HepG2 (cell line): ENCODE measurements around the gene GRB7. TPM values are rescaled to one million over a fixed set of nuclear protein-coding genes. Genes with fewer than 3 reads are reported as not detected.
A peak's percentile ranks its signal among the peaks of the same experiment; 100 is the strongest.

Experiments used
- FOXA3 ChIP-seq: IDR thresholded peaks from 2 replicates; pipeline ENCODE4 v1.6.1; 2016; ENCODE audit warnings: missing genetic modification reagents, missing compliant biosample characterization
- ISL2 ChIP-seq: sonication (generic); formaldehyde crosslinking; IDR thresholded peaks from 2 replicates; pipeline ENCODE4 v1.5.0; 2020; ENCODE audit warnings: missing genetic modification reagents
- JDP2 ChIP-seq: sonication (generic); formaldehyde crosslinking; IDR thresholded peaks from 2 replicates; pipeline ENCODE4 v1.8.1; 2022; ENCODE audit warnings: missing genetic modification reagents, borderline replicate concordance
- KAT7 ChIP-seq: IDR thresholded peaks from 2 replicates; pipeline ENCODE4 v1.6.1; 2018; ENCODE audit warnings: borderline replicate concordance, missing compliant biosample characterization
- KMT2A ChIP-seq: sonication (generic); formaldehyde crosslinking; IDR thresholded peaks from 2 replicates; pipeline ENCODE4 v1.4.0; 2020; ENCODE audit warnings: missing genetic modification reagents
- MATR3 ChIP-seq: sonication (generic); formaldehyde crosslinking; IDR thresholded peaks from 2 replicates; pipeline ENCODE4 v1.4.0; 2020; ENCODE audit warnings: missing genetic modification reagents
- MED1 ChIP-seq: sonication (generic); formaldehyde crosslinking; IDR thresholded peaks from 2 replicates; pipeline ENCODE4 v1.4.0; 2020; ENCODE audit warnings: missing genetic modification reagents
- SRSF4 ChIP-seq: fragments of 200-400 bp; formaldehyde crosslinking; IDR thresholded peaks from one replicate; pipeline ENCODE4 v1.6.1; 2018; ENCODE audit warnings: mild to moderate bottlenecking, low read depth, low read length, moderate library complexity; ENCODE audit not compliant: poor library complexity, severe bottlenecking
- TBX2 ChIP-seq: sonication (generic); formaldehyde crosslinking; IDR thresholded peaks from 2 replicates; pipeline ENCODE4 v1.5.0; 2020; ENCODE audit warnings: missing genetic modification reagents, mild to moderate bottlenecking, borderline replicate concordance
- TGIF2 ChIP-seq: IDR thresholded peaks from 2 replicates; pipeline ENCODE4 v1.6.1; 2016; ENCODE audit warnings: control low read depth, missing compliant biosample characterization
- YY1 ChIP-seq: IDR thresholded peaks from 2 replicates; pipeline ENCODE4 v1.6.1; 2011; ENCODE audit warnings: low read length, low read depth, moderate library complexity, mild to moderate bottlenecking; ENCODE audit not compliant: insufficient read depth, insufficient replicate concordance
- ZFP62 ChIP-seq: sonication (generic); formaldehyde crosslinking; IDR thresholded peaks from 2 replicates; pipeline ENCODE4 v1.4.0; 2020; ENCODE audit warnings: missing genetic modification reagents
- ZFYVE20 ChIP-seq: sonication (generic); formaldehyde crosslinking; IDR thresholded peaks from 2 replicates; pipeline ENCODE4 v1.8.0; 2023; ENCODE audit warnings: low read depth, mild to moderate bottlenecking, moderate library complexity, missing genetic modification reagents, borderline replicate concordance
- ZKSCAN1 ChIP-seq: fragments of 150-350 bp; IDR thresholded peaks from 2 replicates; pipeline ENCODE4 v1.6.1; 2014; ENCODE audit warnings: low read length
- ZNF451 ChIP-seq: sonication (generic); formaldehyde crosslinking; IDR thresholded peaks from 2 replicates; pipeline ENCODE4 v1.5.0; 2020; ENCODE audit warnings: mild to moderate bottlenecking, missing genetic modification reagents
- ZNF496 ChIP-seq: sonication (generic); formaldehyde crosslinking; IDR thresholded peaks from 2 replicates; pipeline ENCODE4 v1.8.1; 2023; ENCODE audit warnings: mild to moderate bottlenecking, moderate library complexity, missing genetic modification reagents; ENCODE audit not compliant: insufficient replicate concordance
- ZNF772 ChIP-seq: sonication (generic); formaldehyde crosslinking; IDR thresholded peaks from 2 replicates; pipeline ENCODE4 v1.5.0; 2020; ENCODE audit warnings: mild to moderate bottlenecking, missing genetic modification reagents
- ZNF776 ChIP-seq: sonication (generic); formaldehyde crosslinking; IDR thresholded peaks from 2 replicates; pipeline ENCODE4 v1.4.0; 2020; ENCODE audit warnings: mild to moderate bottlenecking, missing genetic modification reagents
- ZNF841 ChIP-seq: sonication (generic); formaldehyde crosslinking; IDR thresholded peaks from 2 replicates; pipeline ENCODE4 v1.8.1; 2023; ENCODE audit warnings: missing genetic modification reagents, borderline replicate concordance
- polyA plus RNA-seq, 8 experiments: library from polyadenylated mRNA; depleted of rRNA in 3 of 8; stranded (reverse) in 7 of 8; unstranded in 1 of 8; fragments of >200 nt; fragmentation: Illumina TruSeq in 4 of 8; extraction: Trizol in 4 of 8; gene quantifications; 2 replicates each; pipeline versions ENCODE4 v1.2.1 to v1.2.3, GENCODE V29; 2011 to 2016; ENCODE audit warnings: low read depth in 4 of 8, missing spikeins in 1 of 8, mixed read lengths in 1 of 8; ENCODE audit not compliant: insufficient read depth in 1 of 8
- total RNA-seq, 5 experiments: library from RNA; depleted of rRNA; stranded (reverse); fragments of >200 nt; fragmentation: Illumina TruSeq; extraction: Trizol; gene quantifications; 2 replicates each; pipeline ENCODE4 v1.2.3, GENCODE V29; 2016; ENCODE audit warnings: low read depth in 1 of 5
- TF ChIP-seq, protein P1 (sequence below): sonication (generic); formaldehyde crosslinking; IDR thresholded peaks from 2 replicates; pipeline ENCODE4 v1.4.0; 2020; ENCODE audit warnings: missing genetic modification reagents
- TF ChIP-seq, protein P2 (sequence below): IDR thresholded peaks from 2 replicates; pipeline ENCODE4 v1.6.1; 2018; ENCODE audit warnings: missing genetic modification reagents
- TF ChIP-seq, protein P3 (sequence below): sonication (generic); formaldehyde crosslinking; IDR thresholded peaks from 2 replicates; pipeline ENCODE4 v1.4.0; 2020; ENCODE audit warnings: missing genetic modification reagents
- TF ChIP-seq, protein P4 (sequence below): sonication (generic); formaldehyde crosslinking; IDR thresholded peaks from 2 replicates; pipeline ENCODE4 v1.4.0; 2020; ENCODE audit warnings: missing genetic modification reagents, borderline replicate concordance

GRB7 gene
- total and polyA plus RNA-seq, 2 of the 13 experiments (the other 11 are each of a cell fraction or from before 2014, with no cell fraction given) = 60.2 to 77.7 TPM

DNA sequence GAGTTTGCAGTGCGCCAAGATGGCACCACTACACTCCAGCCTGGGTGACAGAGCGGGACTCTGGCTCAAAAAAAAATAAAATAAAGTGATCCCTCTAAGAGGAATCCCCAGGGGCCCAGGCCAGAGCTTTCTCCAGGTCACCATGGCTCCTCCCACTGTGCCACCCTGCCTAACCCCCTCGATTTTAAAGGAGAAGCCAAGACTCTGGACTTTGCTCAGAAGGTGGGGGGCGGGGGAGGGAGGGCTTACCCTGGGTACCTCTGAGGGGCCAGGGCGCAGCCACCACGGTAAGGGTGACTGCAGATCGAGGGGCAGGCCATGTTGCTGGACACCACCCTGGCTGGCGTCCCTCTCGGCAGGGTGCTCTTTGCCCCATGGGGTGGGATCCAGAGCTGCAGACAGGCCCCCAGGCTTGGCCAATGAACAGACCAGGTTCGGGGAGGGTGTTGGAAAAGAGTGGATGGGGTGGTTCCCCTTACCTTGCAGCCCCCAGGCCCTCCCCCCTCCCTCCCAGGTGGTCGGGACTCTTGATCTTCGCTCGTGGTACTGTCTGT lies 455 bp upstream of the GRB7 start (continued):
- TF ChIP-seq ZNF496 (CRISPR knock-in tag) = no peak
- TF ChIP-seq ZNF451 (CRISPR knock-in tag) = peak; percentile 30; the same call in 1 of the 2 replicates
- TF ChIP-seq KAT7 (CRISPR knock-in tag) = no peak
- TF ChIP-seq ZNF772 (CRISPR knock-in tag) = no peak
- no peak for TF ChIP-seq KMT2A
- no peak for TF ChIP-seq ZFYVE20 (CRISPR knock-in tag)
- 0 out of 2 replicates have a peak, but pooled peaks have one; percentile 10 for TF ChIP-seq ZNF776 (CRISPR knock-in tag)
- TF ChIP-seq ZFP62 = no peak
- no peak; the same call in 1 of the 2 replicates for TF ChIP-seq MED1 (CRISPR knock-in tag)
- no peak for TF ChIP-seq JDP2 (CRISPR knock-in tag)
- TF ChIP-seq MATR3 (CRISPR knock-in tag) = no peak
- no peak for TF ChIP-seq ZNF841
- TF ChIP-seq TBX2 (CRISPR knock-in tag) = no peak
- TF ChIP-seq FOXA3 = 0 out of 2 replicates have a peak, but pooled peaks have one; percentile 11
- TF ChIP-seq, protein P1, sequence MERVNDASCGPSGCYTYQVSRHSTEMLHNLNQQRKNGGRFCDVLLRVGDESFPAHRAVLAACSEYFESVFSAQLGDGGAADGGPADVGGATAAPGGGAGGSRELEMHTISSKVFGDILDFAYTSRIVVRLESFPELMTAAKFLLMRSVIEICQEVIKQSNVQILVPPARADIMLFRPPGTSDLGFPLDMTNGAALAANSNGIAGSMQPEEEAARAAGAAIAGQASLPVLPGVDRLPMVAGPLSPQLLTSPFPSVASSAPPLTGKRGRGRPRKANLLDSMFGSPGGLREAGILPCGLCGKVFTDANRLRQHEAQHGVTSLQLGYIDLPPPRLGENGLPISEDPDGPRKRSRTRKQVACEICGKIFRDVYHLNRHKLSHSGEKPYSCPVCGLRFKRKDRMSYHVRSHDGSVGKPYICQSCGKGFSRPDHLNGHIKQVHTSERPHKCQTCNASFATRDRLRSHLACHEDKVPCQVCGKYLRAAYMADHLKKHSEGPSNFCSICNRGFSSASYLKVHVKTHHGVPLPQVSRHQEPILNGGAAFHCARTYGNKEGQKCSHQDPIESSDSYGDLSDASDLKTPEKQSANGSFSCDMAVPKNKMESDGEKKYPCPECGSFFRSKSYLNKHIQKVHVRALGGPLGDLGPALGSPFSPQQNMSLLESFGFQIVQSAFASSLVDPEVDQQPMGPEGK (CRISPR knock-in tag) = peak; percentile 92
- TF ChIP-seq ISL2 (CRISPR knock-in tag) = no peak
- TF ChIP-seq SRSF4 = no peak
- peak; percentile 41; the same call in 1 of the 2 replicates for TF ChIP-seq TGIF2
- TF ChIP-seq, protein P2, sequence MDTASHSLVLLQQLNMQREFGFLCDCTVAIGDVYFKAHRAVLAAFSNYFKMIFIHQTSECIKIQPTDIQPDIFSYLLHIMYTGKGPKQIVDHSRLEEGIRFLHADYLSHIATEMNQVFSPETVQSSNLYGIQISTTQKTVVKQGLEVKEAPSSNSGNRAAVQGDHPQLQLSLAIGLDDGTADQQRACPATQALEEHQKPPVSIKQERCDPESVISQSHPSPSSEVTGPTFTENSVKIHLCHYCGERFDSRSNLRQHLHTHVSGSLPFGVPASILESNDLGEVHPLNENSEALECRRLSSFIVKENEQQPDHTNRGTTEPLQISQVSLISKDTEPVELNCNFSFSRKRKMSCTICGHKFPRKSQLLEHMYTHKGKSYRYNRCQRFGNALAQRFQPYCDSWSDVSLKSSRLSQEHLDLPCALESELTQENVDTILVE = no peak
- TF ChIP-seq, protein P3, sequence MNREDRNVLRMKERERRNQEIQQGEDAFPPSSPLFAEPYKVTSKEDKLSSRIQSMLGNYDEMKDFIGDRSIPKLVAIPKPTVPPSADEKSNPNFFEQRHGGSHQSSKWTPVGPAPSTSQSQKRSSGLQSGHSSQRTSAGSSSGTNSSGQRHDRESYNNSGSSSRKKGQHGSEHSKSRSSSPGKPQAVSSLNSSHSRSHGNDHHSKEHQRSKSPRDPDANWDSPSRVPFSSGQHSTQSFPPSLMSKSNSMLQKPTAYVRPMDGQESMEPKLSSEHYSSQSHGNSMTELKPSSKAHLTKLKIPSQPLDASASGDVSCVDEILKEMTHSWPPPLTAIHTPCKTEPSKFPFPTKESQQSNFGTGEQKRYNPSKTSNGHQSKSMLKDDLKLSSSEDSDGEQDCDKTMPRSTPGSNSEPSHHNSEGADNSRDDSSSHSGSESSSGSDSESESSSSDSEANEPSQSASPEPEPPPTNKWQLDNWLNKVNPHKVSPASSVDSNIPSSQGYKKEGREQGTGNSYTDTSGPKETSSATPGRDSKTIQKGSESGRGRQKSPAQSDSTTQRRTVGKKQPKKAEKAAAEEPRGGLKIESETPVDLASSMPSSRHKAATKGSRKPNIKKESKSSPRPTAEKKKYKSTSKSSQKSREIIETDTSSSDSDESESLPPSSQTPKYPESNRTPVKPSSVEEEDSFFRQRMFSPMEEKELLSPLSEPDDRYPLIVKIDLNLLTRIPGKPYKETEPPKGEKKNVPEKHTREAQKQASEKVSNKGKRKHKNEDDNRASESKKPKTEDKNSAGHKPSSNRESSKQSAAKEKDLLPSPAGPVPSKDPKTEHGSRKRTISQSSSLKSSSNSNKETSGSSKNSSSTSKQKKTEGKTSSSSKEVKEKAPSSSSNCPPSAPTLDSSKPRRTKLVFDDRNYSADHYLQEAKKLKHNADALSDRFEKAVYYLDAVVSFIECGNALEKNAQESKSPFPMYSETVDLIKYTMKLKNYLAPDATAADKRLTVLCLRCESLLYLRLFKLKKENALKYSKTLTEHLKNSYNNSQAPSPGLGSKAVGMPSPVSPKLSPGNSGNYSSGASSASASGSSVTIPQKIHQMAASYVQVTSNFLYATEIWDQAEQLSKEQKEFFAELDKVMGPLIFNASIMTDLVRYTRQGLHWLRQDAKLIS (CRISPR knock-in tag) = peak; percentile 19; the same call in 1 of the 2 replicates
- no peak for TF ChIP-seq ZKSCAN1
- TF ChIP-seq YY1 = peak; percentile 47
- TF ChIP-seq, protein P4, sequence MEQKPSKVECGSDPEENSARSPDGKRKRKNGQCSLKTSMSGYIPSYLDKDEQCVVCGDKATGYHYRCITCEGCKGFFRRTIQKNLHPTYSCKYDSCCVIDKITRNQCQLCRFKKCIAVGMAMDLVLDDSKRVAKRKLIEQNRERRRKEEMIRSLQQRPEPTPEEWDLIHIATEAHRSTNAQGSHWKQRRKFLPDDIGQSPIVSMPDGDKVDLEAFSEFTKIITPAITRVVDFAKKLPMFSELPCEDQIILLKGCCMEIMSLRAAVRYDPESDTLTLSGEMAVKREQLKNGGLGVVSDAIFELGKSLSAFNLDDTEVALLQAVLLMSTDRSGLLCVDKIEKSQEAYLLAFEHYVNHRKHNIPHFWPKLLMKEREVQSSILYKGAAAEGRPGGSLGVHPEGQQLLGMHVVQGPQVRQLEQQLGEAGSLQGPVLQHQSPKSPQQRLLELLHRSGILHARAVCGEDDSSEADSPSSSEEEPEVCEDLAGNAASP = 0 out of 2 replicates have a peak, but pooled peaks have one; percentile 20
